ENCODE results near the gene IVD.

Gene IVD

DNA sequence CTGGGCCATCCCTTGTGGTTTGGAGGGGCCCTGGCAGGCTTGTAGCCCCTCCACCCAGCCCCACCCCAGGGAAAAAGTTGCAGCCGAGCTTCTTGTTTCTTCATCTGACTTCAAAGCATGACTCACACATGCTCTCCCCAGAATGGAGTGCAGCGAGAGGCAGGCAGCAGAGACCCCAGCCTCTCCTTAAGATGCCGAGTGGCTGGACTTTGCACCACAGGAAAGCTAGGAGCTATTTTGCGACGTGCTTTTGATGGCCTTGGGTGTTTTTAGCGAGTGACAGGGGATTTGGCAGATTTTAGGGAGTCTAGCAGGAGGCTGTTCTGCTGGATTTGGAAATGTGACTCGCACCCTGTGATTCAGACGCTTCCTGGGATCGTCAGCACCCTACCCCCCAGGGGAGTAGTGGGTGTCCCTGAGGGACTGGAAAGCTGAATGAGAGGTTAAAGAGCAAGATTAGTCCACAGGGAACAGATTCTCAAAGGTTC, 49.4 kb downstream of the IVD start:
- Histone ChIP-seq H3K36me3 (ENCODE audit: control insufficient read depth in 4 of 4, insufficient read depth in 4 of 4, low read length in 3 of 4) (peaks cover 0 to 21% (median 17%) of the 10 kb centered on the region in 4 experiments), H3K4me1 (ENCODE audit: control extremely low read depth in 1 of 4, control insufficient read depth in 4 of 4, insufficient read depth in 4 of 4, low read length in 3 of 4) (peaks cover 0 to 63% (median 36%) of the 10 kb centered on the region in 4 experiments), H3K4me3 (ENCODE audit: control insufficient read depth in 1 of 7, extremely low read depth in 1 of 7, insufficient read depth in 4 of 7, low read depth in 2 of 7, low read length in 6 of 7) (peak overlapping the region in 1 of 7 experiments; percentile 30), H3K27me3 (replicated peaks in 2 of 5; ENCODE audit: control insufficient read depth in 4 of 5, insufficient read depth in 5 of 5, low read length in 4 of 5) (no peaks in the 10 kb centered on the region), H3K9me3 (ENCODE audit: control extremely low read depth in 1 of 5, control insufficient read depth in 4 of 5, insufficient read depth in 2 of 5, low read depth in 1 of 5, low read length in 4 of 5) (no peaks in the 10 kb centered on the region), H3K27ac (ENCODE audit: insufficient read depth in 1 of 2, low read depth in 1 of 2, low read length in 2 of 2, poor library complexity in 1 of 2, severe bottlenecking in 2 of 2) (no peak overlapping the region)
- CTCF ChIA-PET, result interaction anchor here (0.9 to 5.7 kb wide), 2 partner anchors 12 to 58 kb away, joined by 3 to 29 read pairs; no protein-coding TSS in a partner anchor
- WGBS (ENCODE audit: insufficient coverage), result 90% methylated on average over 9 of the region's 9 CpGs
- DNase-seq, result peak in 2 of 3 donors; percentile 30 to 31
- POLR2A ChIA-PET, result interaction anchor here (1.0 kb wide), 1 partner anchor 15 kb away, joined by 3 read pairs; no protein-coding TSS in a partner anchor

DNA sequence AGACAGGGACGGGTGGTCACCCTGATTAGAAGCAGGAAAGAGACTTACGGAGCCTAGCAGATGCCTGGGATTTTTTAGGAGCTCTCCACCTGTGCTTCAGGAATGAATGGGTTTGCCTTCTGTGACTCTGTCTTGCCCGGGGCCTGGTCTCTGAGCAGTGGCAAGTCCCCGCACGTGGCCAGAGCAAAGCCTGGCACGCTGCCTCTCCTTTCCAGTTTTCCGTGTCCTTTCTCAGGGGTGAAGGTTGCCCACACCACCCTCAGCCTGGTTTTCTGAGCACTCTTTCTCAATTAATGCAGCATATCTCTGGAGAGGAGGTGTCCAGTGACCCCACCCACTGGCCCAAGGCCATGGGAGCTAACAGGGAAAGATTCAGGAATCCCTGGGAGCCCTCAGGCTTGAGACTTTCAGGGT, 50.7 kb downstream of the IVD start:
- H3K4me3 ChIP-seq (ENCODE audit: control insufficient read depth in 1 of 7, extremely low read depth in 1 of 7, insufficient read depth in 4 of 7, low read depth in 2 of 7, low read length in 6 of 7), result no peak overlapping the region
- no peaks in the 10 kb centered on the region for H3K27me3 ChIP-seq (replicated peaks in 2 of 5; ENCODE audit: control insufficient read depth in 4 of 5, insufficient read depth in 5 of 5, low read length in 4 of 5)
- H3K9me3 ChIP-seq (ENCODE audit: control extremely low read depth in 1 of 5, control insufficient read depth in 4 of 5, insufficient read depth in 2 of 5, low read depth in 1 of 5, low read length in 4 of 5), result no peaks in the 10 kb centered on the region
- no peak overlapping the region for H3K27ac ChIP-seq (ENCODE audit: insufficient read depth in 1 of 2, low read depth in 1 of 2, low read length in 2 of 2, poor library complexity in 1 of 2, severe bottlenecking in 2 of 2)
- CTCF ChIA-PET, result interaction anchor here (0.9 to 1.2 kb wide), 2 partner anchors 84 to 115 kb away, joined by 3 read pairs; no protein-coding TSS in a partner anchor
- peaks cover 0 to 50% (median 35%) of the 10 kb centered on the region in 4 experiments for H3K4me1 ChIP-seq (ENCODE audit: control extremely low read depth in 1 of 4, control insufficient read depth in 4 of 4, insufficient read depth in 4 of 4, low read length in 3 of 4)
- WGBS (ENCODE audit: insufficient coverage), result 86% methylated on average over 7 of the region's 7 CpGs
- no peak for DNase-seq
- POLR2A ChIA-PET, result no interaction called here
- peaks cover 0 to 30% (median 26%) of the 10 kb centered on the region in 4 experiments for H3K36me3 ChIP-seq (ENCODE audit: control insufficient read depth in 4 of 4, insufficient read depth in 4 of 4, low read length in 3 of 4)

DNA sequence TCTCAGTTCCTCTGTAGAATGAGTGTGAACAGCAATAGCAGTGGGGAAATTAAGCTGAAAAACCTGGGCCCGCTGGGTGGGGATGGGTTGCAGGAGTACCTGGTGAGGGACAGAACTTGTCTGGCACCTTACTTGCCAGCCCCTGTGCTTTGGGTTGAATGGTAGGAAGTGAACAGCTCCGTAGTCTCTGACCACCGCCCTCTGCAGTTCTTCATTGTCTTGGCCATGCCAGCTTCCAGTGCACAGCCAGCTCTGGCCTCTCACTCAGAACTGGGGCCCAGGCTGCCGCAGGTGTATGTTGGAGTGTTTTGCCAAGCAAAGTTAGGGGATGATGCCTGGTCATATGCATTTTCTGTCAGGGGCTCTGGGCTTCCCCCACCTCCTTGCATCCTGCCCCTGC, 51.1 kb downstream of the IVD start:
- no peak overlapping the region for H3K27ac ChIP-seq (ENCODE audit: insufficient read depth in 1 of 2, low read depth in 1 of 2, low read length in 2 of 2, poor library complexity in 1 of 2, severe bottlenecking in 2 of 2)

DNA sequence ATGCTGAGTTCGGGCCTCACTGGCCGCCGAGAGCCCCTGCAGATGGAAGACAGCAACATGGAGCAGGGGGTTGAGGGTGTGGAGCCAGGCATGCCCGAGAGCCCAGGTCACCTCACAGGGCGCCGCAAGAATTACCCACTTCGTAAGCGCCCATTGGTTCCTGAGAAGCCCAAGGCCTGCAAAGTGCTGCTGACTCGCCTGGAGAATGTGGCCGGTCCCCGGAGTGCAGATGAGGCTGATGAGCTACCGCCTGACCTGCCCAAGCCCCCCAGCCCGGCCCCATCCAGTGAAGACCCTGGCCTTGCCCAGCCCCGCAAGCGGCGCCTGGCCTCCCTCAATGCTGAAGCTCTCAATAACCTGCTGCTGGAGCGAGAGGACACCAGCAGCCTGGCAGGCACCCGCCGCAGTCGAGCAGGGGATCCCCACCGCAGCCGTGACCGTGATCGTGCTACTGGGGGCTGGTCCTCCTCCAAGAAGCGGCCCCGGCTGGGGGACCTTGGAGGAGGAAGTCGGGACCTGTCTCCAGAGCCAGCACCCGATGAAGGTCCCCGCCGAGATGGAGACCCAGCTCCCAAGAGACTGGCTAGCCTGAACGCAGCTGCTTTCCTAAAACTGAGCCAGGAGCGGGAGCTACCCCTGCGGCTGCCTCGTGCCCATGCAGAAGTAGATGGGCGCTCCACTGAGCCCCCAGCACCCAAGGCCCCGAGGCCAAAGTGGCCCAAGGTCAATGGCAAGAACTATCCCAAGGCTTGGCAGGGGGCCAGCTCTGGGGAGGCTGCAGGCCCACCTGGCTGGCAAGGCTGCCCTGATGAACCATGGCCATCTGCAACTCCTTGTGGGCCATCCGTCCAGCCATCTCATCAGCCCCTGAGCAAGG, 53.1 kb downstream of the IVD start:
- Histone ChIP-seq H3K36me3 (ENCODE audit: control insufficient read depth in 4 of 4, insufficient read depth in 4 of 4, low read length in 3 of 4) (peaks cover 4 to 50% (median 44%) of the 10 kb centered on the region in 4 experiments), H3K9me3 (ENCODE audit: control extremely low read depth in 1 of 5, control insufficient read depth in 4 of 5, insufficient read depth in 2 of 5, low read depth in 1 of 5, low read length in 4 of 5) (no peaks in the 10 kb centered on the region), H3K27ac (ENCODE audit: insufficient read depth in 1 of 2, low read depth in 1 of 2, low read length in 2 of 2, poor library complexity in 1 of 2, severe bottlenecking in 2 of 2) (no peak overlapping the region), H3K4me3 (ENCODE audit: control insufficient read depth in 1 of 7, extremely low read depth in 1 of 7, insufficient read depth in 4 of 7, low read depth in 2 of 7, low read length in 6 of 7) (no peak overlapping the region), H3K27me3 (replicated peaks in 2 of 5; ENCODE audit: control insufficient read depth in 4 of 5, insufficient read depth in 5 of 5, low read length in 4 of 5) (no peaks in the 10 kb centered on the region), H3K4me1 (ENCODE audit: control extremely low read depth in 1 of 4, control insufficient read depth in 4 of 4, insufficient read depth in 4 of 4, low read length in 3 of 4) (peaks cover 0 to 26% (median 14%) of the 10 kb centered on the region in 4 experiments)
- no peak for DNase-seq
- POLR2A ChIA-PET, result interaction anchor here (0.5 to 1.2 kb wide), 3 partner anchors 9 to 707 kb away, joined by 3 to 5 read pairs (median 3); no protein-coding TSS in a partner anchor
- CTCF ChIA-PET, result interaction anchor here (1.1 to 1.8 kb wide), 2 partner anchors 15 to 21 kb away, joined by 3 read pairs; no protein-coding TSS in a partner anchor
- 97% methylated on average over 33 of the region's 37 CpGs for WGBS (ENCODE audit: insufficient coverage)

More for the DNA sequence above, 51.1 kb downstream of the IVD start:
- POLR2A ChIA-PET, result no interaction called here
- 100% methylated on average over 1 of the region's 4 CpGs for WGBS (ENCODE audit: insufficient coverage)
- H3K36me3 ChIP-seq (ENCODE audit: control insufficient read depth in 4 of 4, insufficient read depth in 4 of 4, low read length in 3 of 4), result peaks cover 0 to 31% (median 29%) of the 10 kb centered on the region in 4 experiments
- H3K4me3 ChIP-seq (ENCODE audit: control insufficient read depth in 1 of 7, extremely low read depth in 1 of 7, insufficient read depth in 4 of 7, low read depth in 2 of 7, low read length in 6 of 7), result no peak overlapping the region
- DNase-seq, result no peak
- CTCF ChIA-PET, result interaction anchor here (0.8 to 1.2 kb wide), 3 partner anchors 13 to 115 kb away, joined by 3 read pairs; no protein-coding TSS in a partner anchor
- no peaks in the 10 kb centered on the region for H3K27me3 ChIP-seq (replicated peaks in 2 of 5; ENCODE audit: control insufficient read depth in 4 of 5, insufficient read depth in 5 of 5, low read length in 4 of 5)
- peaks cover 0 to 46% (median 33%) of the 10 kb centered on the region in 4 experiments for H3K4me1 ChIP-seq (ENCODE audit: control extremely low read depth in 1 of 4, control insufficient read depth in 4 of 4, insufficient read depth in 4 of 4, low read length in 3 of 4)
- no peaks in the 10 kb centered on the region for H3K9me3 ChIP-seq (ENCODE audit: control extremely low read depth in 1 of 5, control insufficient read depth in 4 of 5, insufficient read depth in 2 of 5, low read depth in 1 of 5, low read length in 4 of 5)

DNA sequence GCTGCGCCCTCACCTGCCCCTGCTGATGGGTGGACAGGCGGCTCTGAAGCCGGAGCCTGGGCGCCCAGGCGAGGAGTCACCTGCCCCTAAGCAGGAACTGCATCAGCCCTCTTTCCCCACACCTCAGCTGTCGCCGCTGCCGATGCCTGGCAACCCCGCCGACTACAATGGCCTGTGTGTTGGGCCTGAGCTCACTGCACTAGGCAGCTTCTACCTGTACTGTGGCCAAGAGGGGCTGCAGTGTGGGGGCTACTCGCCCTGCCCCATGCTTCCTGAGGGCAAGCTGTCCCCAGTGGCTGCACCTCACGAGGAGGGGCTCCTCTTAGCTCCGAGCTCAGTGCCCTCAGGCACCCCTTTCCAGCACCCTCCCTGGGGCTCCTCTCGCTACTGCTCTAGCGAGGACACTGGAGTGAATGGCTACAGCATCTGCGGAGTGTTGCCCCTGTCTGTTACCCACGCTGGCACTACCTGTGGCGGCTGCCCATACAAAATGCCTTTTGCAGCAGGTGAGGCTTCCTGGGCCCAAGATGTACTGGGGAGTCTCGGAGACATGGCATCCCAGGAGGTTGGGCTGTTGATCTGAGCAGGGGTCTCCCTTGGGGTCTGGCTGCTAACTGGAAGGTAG, 53.9 kb downstream of the IVD start:
- H3K36me3 ChIP-seq (ENCODE audit: control insufficient read depth in 4 of 4, insufficient read depth in 4 of 4, low read length in 3 of 4), result peaks cover 4 to 57% (median 51%) of the 10 kb centered on the region in 4 experiments
- POLR2A ChIA-PET, result interaction anchor here (1.2 kb wide), 1 partner anchor 10 kb away, joined by 3 read pairs; no protein-coding TSS in a partner anchor
- H3K4me3 ChIP-seq (ENCODE audit: control insufficient read depth in 1 of 7, extremely low read depth in 1 of 7, insufficient read depth in 4 of 7, low read depth in 2 of 7, low read length in 6 of 7), result no peak overlapping the region
- CTCF ChIA-PET, result interaction anchor here (1.1 to 1.8 kb wide), 2 partner anchors 16 to 22 kb away, joined by 3 read pairs; no protein-coding TSS in a partner anchor
- DNase-seq, result no peak
- 98% methylated on average over 19 of the region's 19 CpGs for WGBS (ENCODE audit: insufficient coverage)
- no peaks in the 10 kb centered on the region for H3K9me3 ChIP-seq (ENCODE audit: control extremely low read depth in 1 of 5, control insufficient read depth in 4 of 5, insufficient read depth in 2 of 5, low read depth in 1 of 5, low read length in 4 of 5)
- H3K4me1 ChIP-seq (ENCODE audit: control extremely low read depth in 1 of 4, control insufficient read depth in 4 of 4, insufficient read depth in 4 of 4, low read length in 3 of 4), result peaks cover 0 to 18% (median 6%) of the 10 kb centered on the region in 4 experiments
- H3K27ac ChIP-seq (ENCODE audit: insufficient read depth in 1 of 2, low read depth in 1 of 2, low read length in 2 of 2, poor library complexity in 1 of 2, severe bottlenecking in 2 of 2), result no peak overlapping the region
- H3K27me3 ChIP-seq (replicated peaks in 2 of 5; ENCODE audit: control insufficient read depth in 4 of 5, insufficient read depth in 5 of 5, low read length in 4 of 5), result no peaks in the 10 kb centered on the region

DNA sequence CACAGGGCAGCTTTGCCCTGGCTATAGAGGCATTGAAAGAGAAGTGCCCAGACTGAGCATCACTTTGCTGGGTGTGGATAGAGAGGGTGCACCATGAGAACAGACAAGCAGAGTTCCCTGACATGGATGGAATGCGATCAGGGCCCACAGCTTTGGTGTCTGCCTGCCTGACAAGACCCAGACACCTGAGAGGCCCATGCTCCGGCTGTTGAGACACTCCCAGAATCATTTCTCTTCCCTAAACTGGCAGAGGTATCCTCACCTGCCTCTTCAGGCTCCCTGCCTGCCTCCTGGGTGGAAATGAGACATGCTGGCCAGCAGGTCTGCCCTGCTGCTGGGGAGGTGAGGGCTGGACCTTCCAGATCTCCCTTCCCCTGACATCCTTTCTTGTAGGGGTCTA, 54.8 kb downstream of the IVD start:
- Histone ChIP-seq H3K9me3 (ENCODE audit: control extremely low read depth in 1 of 5, control insufficient read depth in 4 of 5, insufficient read depth in 2 of 5, low read depth in 1 of 5, low read length in 4 of 5) (no peaks in the 10 kb centered on the region), H3K27me3 (replicated peaks in 2 of 5; ENCODE audit: control insufficient read depth in 4 of 5, insufficient read depth in 5 of 5, low read length in 4 of 5) (no peaks in the 10 kb centered on the region), H3K27ac (ENCODE audit: insufficient read depth in 1 of 2, low read depth in 1 of 2, low read length in 2 of 2, poor library complexity in 1 of 2, severe bottlenecking in 2 of 2) (no peak overlapping the region), H3K36me3 (ENCODE audit: control insufficient read depth in 4 of 4, insufficient read depth in 4 of 4, low read length in 3 of 4) (peaks cover 4 to 66% (median 60%) of the 10 kb centered on the region in 4 experiments), H3K4me3 (ENCODE audit: control insufficient read depth in 1 of 7, extremely low read depth in 1 of 7, insufficient read depth in 4 of 7, low read depth in 2 of 7, low read length in 6 of 7) (no peak overlapping the region), H3K4me1 (ENCODE audit: control extremely low read depth in 1 of 4, control insufficient read depth in 4 of 4, insufficient read depth in 4 of 4, low read length in 3 of 4) (peaks cover 0 to 9% (median 0%) of the 10 kb centered on the region in 4 experiments)
- CTCF ChIA-PET, result interaction anchor here (1.8 kb wide), 1 partner anchor 17 kb away, joined by 3 read pairs; no protein-coding TSS in a partner anchor
- POLR2A ChIA-PET, result no interaction called here
- WGBS (ENCODE audit: insufficient coverage), result 100% methylated on average over 1 of the region's 2 CpGs
- no peak for DNase-seq

Measured in common myeloid progenitor, CD34-positive (primary cell).